ENCODE data around the gene SNORC. TPM values are rescaled to one million over a fixed set of nuclear protein-coding genes. Genes with fewer than 3 reads are reported as not detected.

Gene SNORC
- total and polyA plus RNA-seq, 12 donors, result 0.35 to 12.5 (median 2.1) TPM; not detected in 1

DNA sequence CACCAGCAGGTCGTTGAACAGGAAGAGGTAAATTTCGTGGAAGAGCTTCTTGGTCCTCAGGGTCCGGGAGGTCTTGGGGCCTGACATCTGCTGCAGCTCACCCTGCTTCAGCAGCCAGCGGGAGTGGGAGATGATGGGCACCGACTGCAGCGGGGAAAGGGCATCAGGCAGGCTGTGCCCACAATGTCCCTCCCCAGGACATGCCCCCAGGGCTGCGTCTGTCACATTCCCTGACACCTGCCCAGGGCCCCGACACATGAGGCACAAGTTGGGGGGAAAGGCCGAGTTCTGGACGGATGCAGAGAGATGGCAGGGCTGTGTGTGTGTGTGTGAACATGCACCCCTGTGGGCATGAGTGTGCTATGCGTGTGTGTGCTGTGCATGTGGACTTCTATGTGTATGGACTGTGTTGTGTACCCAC is 13.9 kb downstream of the SNORC start:
- Histone ChIP-seq H3K4me1 (replicated peaks in 1 of 2) (no peaks in the 10 kb centered on the region), H3K36me3 (replicated peaks in 1 of 2) (no peaks in the 10 kb centered on the region), H3K27me3 (no peaks in the 10 kb centered on the region), H3K9me3 (replicated peaks in 1 of 3) (no peaks in the 10 kb centered on the region), H3K4me3 (no peak overlapping the region), H3K27ac (no peak overlapping the region)
- WGBS, 4 donors, result 85 to 93% (median 86%) methylated on average over 5 to 11 of the region's 11 CpGs
- intact Hi-C loops (cut with DNase I), result no loop called here
- TF ChIP-seq POLR2A (IDR thresholded peaks at IDR 0.05), result no peak
- TF ChIP-seq, protein P1, sequence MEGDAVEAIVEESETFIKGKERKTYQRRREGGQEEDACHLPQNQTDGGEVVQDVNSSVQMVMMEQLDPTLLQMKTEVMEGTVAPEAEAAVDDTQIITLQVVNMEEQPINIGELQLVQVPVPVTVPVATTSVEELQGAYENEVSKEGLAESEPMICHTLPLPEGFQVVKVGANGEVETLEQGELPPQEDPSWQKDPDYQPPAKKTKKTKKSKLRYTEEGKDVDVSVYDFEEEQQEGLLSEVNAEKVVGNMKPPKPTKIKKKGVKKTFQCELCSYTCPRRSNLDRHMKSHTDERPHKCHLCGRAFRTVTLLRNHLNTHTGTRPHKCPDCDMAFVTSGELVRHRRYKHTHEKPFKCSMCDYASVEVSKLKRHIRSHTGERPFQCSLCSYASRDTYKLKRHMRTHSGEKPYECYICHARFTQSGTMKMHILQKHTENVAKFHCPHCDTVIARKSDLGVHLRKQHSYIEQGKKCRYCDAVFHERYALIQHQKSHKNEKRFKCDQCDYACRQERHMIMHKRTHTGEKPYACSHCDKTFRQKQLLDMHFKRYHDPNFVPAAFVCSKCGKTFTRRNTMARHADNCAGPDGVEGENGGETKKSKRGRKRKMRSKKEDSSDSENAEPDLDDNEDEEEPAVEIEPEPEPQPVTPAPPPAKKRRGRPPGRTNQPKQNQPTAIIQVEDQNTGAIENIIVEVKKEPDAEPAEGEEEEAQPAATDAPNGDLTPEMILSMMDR (IDR thresholded peaks at IDR 0.05), result no peak
- DNase-seq, result peak in 1 of 7 donors; percentile 19

- WGBS, 4 donors, result 82 to 93% (median 87%) methylated on average over 9 to 27 of the region's 27 CpGs
- no peak for TF ChIP-seq POLR2A (IDR thresholded peaks at IDR 0.05)
- TF ChIP-seq, protein P1 (IDR thresholded peaks at IDR 0.05), result no peak
- H3K27me3 ChIP-seq, result no peaks in the 10 kb centered on the region
- H3K4me1 ChIP-seq (replicated peaks in 1 of 2), result no peaks in the 10 kb centered on the region
- DNase-seq, result peak in 2 of 7 donors; percentile 2 to 16
- H3K9me3 ChIP-seq (replicated peaks in 1 of 3), result no peaks in the 10 kb centered on the region
- no peak overlapping the region for H3K27ac ChIP-seq
- no peaks in the 10 kb centered on the region for H3K36me3 ChIP-seq (replicated peaks in 1 of 2)
- H3K4me3 ChIP-seq, result no peak overlapping the region
- intact Hi-C loops (cut with DNase I), result no loop called here
Measured at GRCh38 chr2:232884549-232885263, 14.6 kb downstream of the SNORC start.

- intact Hi-C loops (cut with DNase I), result no loop called here
- TF ChIP-seq POLR2A (IDR thresholded peaks at IDR 0.05), result no peak
- TF ChIP-seq, protein P1 (IDR thresholded peaks at IDR 0.05), result no peak
- H3K36me3 ChIP-seq (replicated peaks in 1 of 2), result no peaks in the 10 kb centered on the region
- no peak overlapping the region for H3K4me3 ChIP-seq
- H3K27me3 ChIP-seq, result no peaks in the 10 kb centered on the region
- H3K9me3 ChIP-seq (replicated peaks in 1 of 3), result no peaks in the 10 kb centered on the region
- WGBS, 4 donors, result 90 to 92% (median 91%) methylated on average over 14 to 25 of the region's 25 CpGs
- peak in 1 of 7 donors; percentile 0 for DNase-seq
- no peaks in the 10 kb centered on the region for H3K4me1 ChIP-seq (replicated peaks in 1 of 2)
- H3K27ac ChIP-seq, result no peak overlapping the region
Measured at GRCh38 chr2:232885264-232885961, 15.3 kb downstream of the SNORC start.

DNA sequence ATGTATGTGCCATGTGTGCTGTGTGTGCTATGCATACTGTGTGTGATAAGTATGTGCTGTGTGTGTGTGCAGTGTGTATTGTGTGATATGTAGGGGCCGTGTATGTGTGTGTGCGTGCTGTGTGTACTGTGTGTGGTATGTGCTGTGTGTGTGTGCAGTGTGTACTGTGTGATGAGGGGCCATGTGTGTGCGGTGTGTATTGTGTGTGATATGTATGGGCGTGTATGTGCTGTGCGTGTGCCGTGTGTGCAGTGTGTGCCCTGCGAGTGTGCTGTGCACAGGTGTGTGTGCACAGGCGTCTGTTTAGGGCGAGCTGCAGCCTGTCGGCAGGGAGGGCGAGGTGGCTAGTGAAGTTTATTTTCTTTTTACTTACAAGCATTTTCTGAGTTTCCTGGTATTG is 16.1 kb downstream of the SNORC start:
- intact Hi-C loops (cut with DNase I), result no loop called here
- peak in 1 of 7 donors; percentile 0 for DNase-seq

More for the DNA sequence above, 16.1 kb downstream of the SNORC start:
- Histone ChIP-seq H3K27ac (no peak overlapping the region), H3K4me1 (replicated peaks in 1 of 2) (peaks cover 2 to 6% of the 10 kb centered on the region in 2 donors), H3K9me3 (replicated peaks in 1 of 3) (no peaks in the 10 kb centered on the region), H3K36me3 (replicated peaks in 1 of 2) (no peaks in the 10 kb centered on the region), H3K4me3 (no peak overlapping the region), H3K27me3 (no peaks in the 10 kb centered on the region)
- 80 to 90% (median 87%) methylated on average over 11 of the region's 11 CpGs for WGBS, 4 donors
- TF ChIP-seq, protein P1 (IDR thresholded peaks at IDR 0.05), result no peak
- TF ChIP-seq POLR2A (IDR thresholded peaks at IDR 0.05), result no peak

All from adrenal gland (tissue), 12 donors.